ENCODE measurements around the gene TRIM14. TPM values are rescaled to one million over a fixed set of nuclear protein-coding genes. Genes with fewer than 3 reads are reported as not detected.
"Not testable (repeated sequence)": the region's sequence is repeated elsewhere in the genome, so short reads cannot be mapped to it uniquely, and the experiment has no call there.

TRIM14 gene
- total RNA-seq, 1 donor from 2014 or later = 9.4 TPM

GRCh38 chr9:98078895-98079294, 40.1 kb downstream of the TRIM14 start:
- no peak for DNase-seq (ENCODE audit: low read depth)
- Histone ChIP-seq H3K27me3 (ENCODE audit: control insufficient read depth, insufficient read depth, low read length) (no peaks in the 10 kb centered on the region), H3K4me3 (ENCODE audit: low read depth, low read length) (no peak overlapping the region), H3K36me3 (ENCODE audit: control insufficient read depth, insufficient read depth, low read length) (no peaks in the 10 kb centered on the region)
- TF ChIP-seq CTCF (IDR thresholded peaks at IDR 0.05; ENCODE audit: insufficient read depth, low read length, poor library complexity, severe bottlenecking) = no peak

- not testable (repeated sequence) for H3K27me3 ChIP-seq (ENCODE audit: control insufficient read depth, insufficient read depth, low read length); DNase-seq (ENCODE audit: low read depth); H3K36me3 ChIP-seq (ENCODE audit: control insufficient read depth, insufficient read depth, low read length); H3K4me3 ChIP-seq (ENCODE audit: low read depth, low read length)
Measured at GRCh38 chr9:98076514-98076890, 42.5 kb downstream of the TRIM14 start.

- Histone ChIP-seq H3K4me3 (ENCODE audit: low read depth, low read length) (no peak overlapping the region), H3K36me3 (ENCODE audit: control insufficient read depth, insufficient read depth, low read length) (no peaks in the 10 kb centered on the region), H3K27me3 (ENCODE audit: control insufficient read depth, insufficient read depth, low read length) (no peaks in the 10 kb centered on the region)
- no peak for DNase-seq (ENCODE audit: low read depth)
- TF ChIP-seq CTCF (IDR thresholded peaks at IDR 0.05; ENCODE audit: insufficient read depth, low read length, poor library complexity, severe bottlenecking) = no peak
Measured at GRCh38 chr9:98075332-98075805, 43.7 kb downstream of the TRIM14 start.

- H3K4me3 ChIP-seq (ENCODE audit: low read depth, low read length) = no peak overlapping the region
- peak; percentile 89 for TF ChIP-seq CTCF (IDR thresholded peaks at IDR 0.05; ENCODE audit: insufficient read depth, low read length, poor library complexity, severe bottlenecking)
- DNase-seq (ENCODE audit: low read depth) = no peak
- no peaks in the 10 kb centered on the region for H3K27me3 ChIP-seq (ENCODE audit: control insufficient read depth, insufficient read depth, low read length)
- H3K36me3 ChIP-seq (ENCODE audit: control insufficient read depth, insufficient read depth, low read length) = no peaks in the 10 kb centered on the region
Measured at GRCh38 chr9:98074115-98074990, 44.7 kb downstream of the TRIM14 start.

GRCh38 chr9:98071737-98072136, 47.3 kb downstream of the TRIM14 start:
- TF ChIP-seq CTCF (IDR thresholded peaks at IDR 0.05; ENCODE audit: insufficient read depth, low read length, poor library complexity, severe bottlenecking) = no peak
- Histone ChIP-seq H3K27me3 (ENCODE audit: control insufficient read depth, insufficient read depth, low read length) (no peaks in the 10 kb centered on the region), H3K4me3 (ENCODE audit: low read depth, low read length) (no peak overlapping the region), H3K36me3 (ENCODE audit: control insufficient read depth, insufficient read depth, low read length) (no peaks in the 10 kb centered on the region)
- no peak for DNase-seq (ENCODE audit: low read depth)

GRCh38 chr9:98070704-98071103, 48.3 kb downstream of the TRIM14 start:
- no peak for DNase-seq (ENCODE audit: low read depth)
- H3K36me3 ChIP-seq (ENCODE audit: control insufficient read depth, insufficient read depth, low read length) = no peaks in the 10 kb centered on the region
- TF ChIP-seq CTCF (IDR thresholded peaks at IDR 0.05; ENCODE audit: insufficient read depth, low read length, poor library complexity, severe bottlenecking) = no peak
- H3K4me3 ChIP-seq (ENCODE audit: low read depth, low read length) = no peak overlapping the region
- no peaks in the 10 kb centered on the region for H3K27me3 ChIP-seq (ENCODE audit: control insufficient read depth, insufficient read depth, low read length)
